HCT116 (cell line): ENCODE measurements around the gene ZDHHC14.

Experiments used
- EGR1 ChIP-seq: IDR thresholded peaks from 2 replicates; pipeline ENCODE4 v1.6.1; 2012; ENCODE audit warnings: low read depth
- EZH2 ChIP-seq: fragments of 200-600 bp; sonication (generic); IDR thresholded peaks from 2 replicates; pipeline ENCODE4 v1.6.1; 2017; ENCODE audit warnings: antibody characterized with exemption, mixed run types
- POLR2A ChIP-seq: IDR thresholded peaks from 2 replicates; pipeline ENCODE4 v1.7.0; 2011; ENCODE audit warnings: borderline replicate concordance; ENCODE audit not compliant: insufficient read depth, insufficient read length; ENCODE audit errors: extremely low read depth
- SP1 ChIP-seq: IDR thresholded peaks from 2 replicates; pipeline ENCODE4 v1.6.1; 2012; ENCODE audit warnings: low read depth
- SRF ChIP-seq: IDR thresholded peaks from 2 replicates; pipeline ENCODE4 v1.6.1; 2012; ENCODE audit warnings: low read depth
- YY1 ChIP-seq: IDR thresholded peaks from 2 replicates; pipeline ENCODE4 v1.6.1; 2011; ENCODE audit warnings: low read length, low read depth, moderate library complexity, mild to moderate bottlenecking; ENCODE audit not compliant: insufficient replicate concordance; ENCODE audit errors: extremely low read depth
- ZNF274 ChIP-seq: fragments of 200-500 bp; sonication (Bioruptor generic); IDR thresholded peaks from 2 replicates; pipeline ENCODE4 v1.6.1; 2014; ENCODE audit warnings: mild to moderate bottlenecking, low read depth, low read length, inconsistent platforms
- TF ChIP-seq, protein P1 (sequence below), 3 experiments: fragments of 200-600 bp in 1 of 3; sonication (generic) in 1 of 3; IDR thresholded peaks in 2 of 3; conservative IDR thresholded peaks in 1 of 3; 2 replicates each; pipeline ENCODE4 v1.5.1; 2012 to 2017; ENCODE audit warnings: low read depth in 2 of 3, low read length in 2 of 3, antibody characterized with exemption in 1 of 3, borderline replicate concordance in 1 of 3, control low read depth in 1 of 3, mild to moderate bottlenecking in 1 of 3, mixed read lengths in 1 of 3, mixed run types in 1 of 3, moderate library complexity in 1 of 3; ENCODE audit not compliant: insufficient read depth in 1 of 3

DNA sequence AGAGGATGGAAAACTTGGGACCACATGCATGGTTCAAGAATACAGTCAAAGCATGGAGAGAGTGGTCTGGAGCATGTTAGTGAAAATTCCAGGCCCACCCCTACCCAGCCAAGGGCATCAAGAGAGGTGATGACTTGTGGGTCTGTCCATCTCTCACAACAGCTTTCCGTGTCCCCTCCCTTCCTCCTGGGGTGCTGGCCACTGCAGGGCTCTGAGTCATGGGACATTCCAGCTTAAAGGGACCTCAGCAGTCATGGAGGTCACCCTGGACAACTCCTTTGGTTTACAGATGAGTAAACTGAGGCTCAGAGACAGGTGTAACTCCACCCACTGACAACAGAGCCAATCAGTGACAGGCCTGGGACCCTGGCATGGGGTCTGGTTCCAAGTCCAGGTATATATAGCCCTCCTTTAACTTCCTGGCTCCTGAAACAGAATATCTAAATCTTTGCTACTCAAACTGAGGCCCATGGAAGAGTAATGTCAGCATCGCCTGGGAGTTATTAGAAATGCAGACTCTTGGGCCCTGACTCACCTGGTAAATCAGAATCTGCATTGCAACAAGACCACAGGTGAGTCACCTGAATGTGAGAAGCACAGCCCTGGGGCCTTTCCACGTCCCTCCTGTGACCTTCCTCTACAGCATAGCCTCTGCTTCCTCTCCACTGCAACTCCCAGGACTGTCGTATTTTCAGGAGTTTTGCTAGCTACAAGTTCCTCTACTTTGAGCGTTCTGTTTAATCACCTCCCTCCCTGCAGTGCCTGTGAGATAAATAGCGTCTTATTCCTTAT is 170.2 kb downstream of the ZDHHC14 start:
- TF ChIP-seq EGR1 = no peak
- TF ChIP-seq, protein P1, sequence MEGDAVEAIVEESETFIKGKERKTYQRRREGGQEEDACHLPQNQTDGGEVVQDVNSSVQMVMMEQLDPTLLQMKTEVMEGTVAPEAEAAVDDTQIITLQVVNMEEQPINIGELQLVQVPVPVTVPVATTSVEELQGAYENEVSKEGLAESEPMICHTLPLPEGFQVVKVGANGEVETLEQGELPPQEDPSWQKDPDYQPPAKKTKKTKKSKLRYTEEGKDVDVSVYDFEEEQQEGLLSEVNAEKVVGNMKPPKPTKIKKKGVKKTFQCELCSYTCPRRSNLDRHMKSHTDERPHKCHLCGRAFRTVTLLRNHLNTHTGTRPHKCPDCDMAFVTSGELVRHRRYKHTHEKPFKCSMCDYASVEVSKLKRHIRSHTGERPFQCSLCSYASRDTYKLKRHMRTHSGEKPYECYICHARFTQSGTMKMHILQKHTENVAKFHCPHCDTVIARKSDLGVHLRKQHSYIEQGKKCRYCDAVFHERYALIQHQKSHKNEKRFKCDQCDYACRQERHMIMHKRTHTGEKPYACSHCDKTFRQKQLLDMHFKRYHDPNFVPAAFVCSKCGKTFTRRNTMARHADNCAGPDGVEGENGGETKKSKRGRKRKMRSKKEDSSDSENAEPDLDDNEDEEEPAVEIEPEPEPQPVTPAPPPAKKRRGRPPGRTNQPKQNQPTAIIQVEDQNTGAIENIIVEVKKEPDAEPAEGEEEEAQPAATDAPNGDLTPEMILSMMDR (IDR thresholded peaks at IDR 0.05 in 2 of 3, conservative IDR thresholded peaks at IDR 0.05 in 1 of 3; ENCODE audit: borderline replicate concordance in 1 of 3, insufficient read depth in 1 of 3, low read depth in 2 of 3, low read length in 2 of 3) = no peak
- TF ChIP-seq ZNF274 = no peak
- no peak for TF ChIP-seq YY1
- no peak for TF ChIP-seq POLR2A
- TF ChIP-seq SRF = no peak
- no peak for TF ChIP-seq EZH2
- TF ChIP-seq SP1 = peak; percentile 43; the same call in 1 of the 2 replicates
